Heart left ventricle (tissue), 16 donors: ENCODE measurements around the gene SSNA1. TPM values are rescaled to one million over a fixed set of nuclear protein-coding genes. Genes with fewer than 3 reads are reported as not detected.

Experiments
- ATAC-seq, 4 donors: fragments of 200-7000 bp; cut with Tn5 transposase; one replicate each; pipeline ENCODE4 v1.9.1; 2020 to 2022; ENCODE audit warnings: moderate library complexity in 4 of 4, mild to moderate bottlenecking in 3 of 4, moderate number of reproducible peaks in 1 of 4
- DNase-seq, 5 donors: peaks; one replicate each; pipeline ENCODE4 v3.0.0-alpha.2; 2020
- H3K27ac ChIP-seq, 12 donors: fragments of 200-600 bp; sonication (generic) in 4 of 12; one replicate each; pipeline versions ENCODE4 v1.5.0 to v1.8.0; 2016 to 2022; ENCODE audit warnings: mild to moderate bottlenecking in 2 of 12
- H3K27me3 ChIP-seq, 9 donors: fragments of 200-600 bp; sonication (generic) in 2 of 9; one replicate each; pipeline versions ENCODE4 v1.5.1 to v1.8.0; 2016 to 2022; ENCODE audit warnings: mild to moderate bottlenecking in 3 of 9
- H3K36me3 ChIP-seq, 9 donors: fragments of 200-600 bp; sonication (generic) in 2 of 9; one replicate each; pipeline versions ENCODE4 v1.5.0 to v1.8.0; 2018 to 2022; ENCODE audit warnings: mild to moderate bottlenecking in 2 of 9
- H3K4me1 ChIP-seq, 12 donors: fragments of 200-600 bp; sonication (generic) in 4 of 12; one replicate each; pipeline versions ENCODE4 v1.5.0 to v1.8.0; 2016 to 2022; ENCODE audit warnings: mild to moderate bottlenecking in 3 of 12
- H3K4me3 ChIP-seq, 12 donors: fragments of 200-600 bp; sonication (generic) in 4 of 12; one replicate each; pipeline versions ENCODE4 v1.5.0 to v1.8.0; 2017 to 2022; ENCODE audit warnings: mild to moderate bottlenecking in 9 of 12, moderate library complexity in 4 of 12
- H3K9me3 ChIP-seq, 12 donors: fragments of 200-600 bp; sonication (generic) in 4 of 12; one replicate each; pipeline versions ENCODE4 v1.5.0 to v1.8.0; 2016 to 2022; ENCODE audit warnings: mild to moderate bottlenecking in 1 of 12
- POLR2A ChIP-seq, 2 donors: fragments of 450-650 bp; IDR thresholded peaks; one replicate each; pipeline ENCODE4 v1.6.1; 2017; ENCODE audit warnings: antibody characterized with exemption in 2 of 2, mild to moderate bottlenecking in 2 of 2, moderate library complexity in 2 of 2
- WGBS, 4 donors: extraction: QIAGEN DNeasy Blood & Tissue Kit in 2 of 4; methylation state at CpG; one replicate each; pipeline versions ENCODE4 v1.1.5 to v1.1.7; 2013 to 2018; 5-methylcytosine and 5-hydroxymethylcytosine counted together
- intact Hi-C, 10 donors: fragments of 100-400 bp; cut with DNase I; formaldehyde crosslinking; loops; one replicate each; pipeline versions ENCODE4 v1.11.1 to v1.14.2; 2022
- polyA plus RNA-seq, 2 donors: library from polyadenylated mRNA; stranded (reverse); fragments of 200-250 nt; gene quantifications; one replicate each; pipeline ENCODE4 v1.2.3, GENCODE V29; 2013
- total RNA-seq, 9 donors: library from RNA; depleted of rRNA in 2 of 9; stranded (reverse); fragments of >200 nt in 2 of 9; fragmentation: NEBNext Ultra II Directional in 3 of 9; extraction: Animal tissue kit (Norgen Biotek cat#: 25700) in 3 of 9; gene quantifications; one replicate each; pipeline versions ENCODE4 v1.1.0 to v1.2.4, GENCODE V29; 2016 to 2023
- TF ChIP-seq, protein P1 (sequence below), 12 donors: fragments of 200-600 bp; sonication (generic) in 4 of 12; IDR thresholded peaks; one replicate each; pipeline versions ENCODE4 v1.5.0 to v1.8.0; 2018 to 2022; ENCODE audit warnings: antibody characterized with exemption in 12 of 12, mild to moderate bottlenecking in 5 of 12
- donor health status: ischemic (EF 13 %, LVEDD 7.1; RV severe dilation, severe dysfunction).
- donor health status: healthy with polysubstance abuse.
- donor health status: DM: no; HTN: yes; CAD: no.
- donor health status: DM: no; HTN: no; CAD: no.
- donor health status: ischemic (EF 25% LVEDD 6.9; RV normal size, moderate dysfunction).
- donor health status: ischemic (EF 25% LVEDD 5.7; RV mildly dilated, moderate dysfunction).
- donor health status: healthy.
- donor health status: DM: yes; HTN: yes; CAD: no.
- donor health status: ischemic (EF 35%, LVEDD 5.7; RV mildly dilated, moderate dysfunction).
- donor health status: nonischemic (EF 11% LVEDD 7.7; RV severe dilation, severe dysfunction).
- donor health status: DM: yes; HTN: yes; CAD: no.
- donor health status: PGD.
- donor health status: ischemic (EF 29% LVEDD 5.4; RV normal size, mild dysfunction).
- donor health status: nonischemic (EF 23%, LVEDD 6.1; RV moderate dilation, normal function).

Gene SSNA1
- total and polyA plus RNA-seq, 11 donors, result 46.0 to 161 (median 67.7) TPM

DNA sequence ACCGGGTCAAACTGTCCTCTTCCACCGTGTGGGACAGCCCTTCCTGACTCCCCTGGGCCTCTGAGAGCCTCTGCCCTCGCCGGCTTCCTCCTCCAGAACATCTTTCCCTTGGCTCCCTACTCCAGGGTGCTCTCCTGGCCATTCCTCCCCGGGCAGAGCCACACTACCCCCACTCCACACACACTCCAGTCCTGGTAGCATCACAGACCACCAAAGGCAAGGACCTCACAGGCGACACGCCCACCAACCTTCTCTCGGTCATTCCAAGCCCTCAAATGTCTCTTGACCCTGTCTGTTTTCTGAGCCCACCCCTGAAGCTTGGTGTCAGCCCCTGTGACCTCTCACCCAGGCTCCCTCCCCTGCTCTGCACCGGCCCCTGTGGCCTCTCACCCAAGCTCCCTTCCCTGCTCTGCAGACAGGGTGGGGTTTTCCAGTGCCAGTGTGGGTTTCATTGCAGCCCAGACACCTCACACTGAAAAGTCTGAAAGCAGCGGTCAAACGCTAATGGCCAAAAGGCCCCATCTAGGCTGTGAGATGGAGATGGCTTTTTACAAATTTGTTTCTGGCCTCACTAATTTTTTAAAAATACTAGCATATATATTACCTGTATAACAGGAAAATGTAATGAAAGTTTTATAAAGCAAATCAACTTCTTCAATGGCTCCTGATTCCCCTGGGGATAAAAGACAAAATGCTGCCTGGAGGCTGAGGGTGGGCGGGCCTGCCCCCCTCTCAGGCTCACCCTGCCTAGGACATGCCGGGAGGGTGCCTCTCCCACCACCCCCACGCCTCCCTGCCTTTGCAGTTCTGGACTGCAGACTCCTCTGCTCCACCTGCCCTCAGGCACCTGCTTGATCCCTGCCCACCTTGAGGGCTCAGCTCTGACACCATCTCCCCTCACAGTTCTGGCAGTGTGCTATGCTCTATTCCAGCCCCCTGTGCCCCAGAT, 29.1 kb upstream of the SSNA1 start:
- no peak for DNase-seq
- Histone ChIP-seq H3K36me3 (no peaks in the 10 kb centered on the region), H3K4me1 (peaks cover 0 to 31% (median 13%) of the 10 kb centered on the region in 12 donors), H3K27me3 (peaks cover 51 to 99% (median 87%) of the 10 kb centered on the region in 9 donors), H3K4me3 (no peak overlapping the region), H3K9me3 (no peaks in the 10 kb centered on the region), H3K27ac (no peak overlapping the region)
- no peak for TF ChIP-seq POLR2A (IDR thresholded peaks at IDR 0.05)
- TF ChIP-seq, protein P1, sequence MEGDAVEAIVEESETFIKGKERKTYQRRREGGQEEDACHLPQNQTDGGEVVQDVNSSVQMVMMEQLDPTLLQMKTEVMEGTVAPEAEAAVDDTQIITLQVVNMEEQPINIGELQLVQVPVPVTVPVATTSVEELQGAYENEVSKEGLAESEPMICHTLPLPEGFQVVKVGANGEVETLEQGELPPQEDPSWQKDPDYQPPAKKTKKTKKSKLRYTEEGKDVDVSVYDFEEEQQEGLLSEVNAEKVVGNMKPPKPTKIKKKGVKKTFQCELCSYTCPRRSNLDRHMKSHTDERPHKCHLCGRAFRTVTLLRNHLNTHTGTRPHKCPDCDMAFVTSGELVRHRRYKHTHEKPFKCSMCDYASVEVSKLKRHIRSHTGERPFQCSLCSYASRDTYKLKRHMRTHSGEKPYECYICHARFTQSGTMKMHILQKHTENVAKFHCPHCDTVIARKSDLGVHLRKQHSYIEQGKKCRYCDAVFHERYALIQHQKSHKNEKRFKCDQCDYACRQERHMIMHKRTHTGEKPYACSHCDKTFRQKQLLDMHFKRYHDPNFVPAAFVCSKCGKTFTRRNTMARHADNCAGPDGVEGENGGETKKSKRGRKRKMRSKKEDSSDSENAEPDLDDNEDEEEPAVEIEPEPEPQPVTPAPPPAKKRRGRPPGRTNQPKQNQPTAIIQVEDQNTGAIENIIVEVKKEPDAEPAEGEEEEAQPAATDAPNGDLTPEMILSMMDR (IDR thresholded peaks at IDR 0.05), result no peak
- intact Hi-C loops, result no loop called here
- 32 to 41% (median 40%) methylated on average over 14 of the region's 14 CpGs for WGBS, 4 donors
- ATAC-seq, result no peak

- ATAC-seq (no peak), DNase-seq (no peak)
- Histone ChIP-seq H3K9me3 (no peaks in the 10 kb centered on the region), H3K36me3 (no peaks in the 10 kb centered on the region), H3K27me3 (peaks cover 57 to 100% (median 92%) of the 10 kb centered on the region in 9 donors), H3K4me1 (peaks cover 0 to 31% (median 13%) of the 10 kb centered on the region in 12 donors), H3K27ac (no peak overlapping the region), H3K4me3 (no peak overlapping the region)
- no peak for TF ChIP-seq POLR2A (IDR thresholded peaks at IDR 0.05)
- TF ChIP-seq, protein P1 (IDR thresholded peaks at IDR 0.05), result no peak
- WGBS, 4 donors, result 63 to 73% (median 68%) methylated on average over 16 to 17 of the region's 17 CpGs
- intact Hi-C loops, result no loop called here
Observed at GRCh38 chr9:137160054-137160425, 28.4 kb upstream of the SSNA1 start.

DNA sequence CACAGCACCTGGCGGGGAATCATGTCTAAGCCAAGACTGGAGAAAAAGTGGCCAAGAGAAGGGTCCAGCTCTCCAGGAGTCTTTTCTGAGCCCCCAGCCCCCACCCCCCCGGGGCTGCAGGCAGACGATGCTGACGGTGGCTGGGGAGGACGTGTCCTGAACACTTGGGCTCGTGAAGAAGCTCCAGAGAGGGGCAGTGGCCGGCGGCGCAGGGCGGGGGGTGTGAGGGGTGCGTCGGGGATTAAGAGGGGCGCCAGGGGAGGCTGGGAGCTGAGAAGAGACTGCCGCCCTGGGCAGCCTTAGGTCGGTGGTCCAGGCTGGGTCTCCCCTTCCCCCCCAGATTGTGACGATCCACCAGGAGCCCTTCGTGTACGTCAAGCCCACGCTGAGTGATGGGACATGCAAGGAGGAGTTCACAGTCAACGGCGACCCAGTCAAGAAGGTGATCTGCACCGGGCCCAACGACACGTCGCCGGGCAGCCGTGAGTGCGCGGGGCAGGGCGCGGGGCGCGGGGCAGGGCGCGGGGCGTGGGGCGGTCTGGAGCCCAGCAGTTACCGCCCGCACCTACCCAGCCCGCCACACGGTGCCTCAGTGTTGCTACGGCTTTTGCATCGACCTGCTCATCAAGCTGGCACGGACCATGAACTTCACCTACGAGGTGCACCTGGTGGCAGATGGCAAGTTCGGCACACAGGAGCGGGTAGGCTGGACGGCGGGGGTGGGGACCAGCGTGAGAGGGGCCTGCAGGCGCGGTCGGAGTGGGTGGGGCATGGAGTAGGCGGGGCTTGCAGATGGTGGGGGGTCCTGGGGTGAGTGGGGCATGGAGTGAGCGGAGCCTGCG, 27.5 kb upstream of the SSNA1 start:
- H3K4me1 ChIP-seq, result peaks cover 0 to 31% (median 13%) of the 10 kb centered on the region in 12 donors
- 30 to 36% (median 32%) methylated on average over 27 to 56 of the region's 56 CpGs for WGBS, 4 donors
- no peak overlapping the region for H3K4me3 ChIP-seq
- no peak for TF ChIP-seq POLR2A (IDR thresholded peaks at IDR 0.05)
- TF ChIP-seq, protein P1 (IDR thresholded peaks at IDR 0.05), result no peak
- H3K9me3 ChIP-seq, result no peaks in the 10 kb centered on the region
- intact Hi-C loops, result no loop called here
- DNase-seq, result no peak
- no peak overlapping the region for H3K27ac ChIP-seq
- no peak for ATAC-seq
- peaks cover 60 to 100% (median 93%) of the 10 kb centered on the region in 9 donors for H3K27me3 ChIP-seq
- no peaks in the 10 kb centered on the region for H3K36me3 ChIP-seq
